NCI-H774 (cell line): ENCODE data around the gene LMO2.
"Not testable (repeated sequence)": the region's sequence is repeated elsewhere in the genome, so short reads cannot be mapped to it uniquely, and the experiment has no call there.

Experiments
- DNase-seq: peaks from one replicate; lab custom pipeline; 2025; lab: John Stamatoyannopoulos, UW

The LMO2 gene

DNA sequence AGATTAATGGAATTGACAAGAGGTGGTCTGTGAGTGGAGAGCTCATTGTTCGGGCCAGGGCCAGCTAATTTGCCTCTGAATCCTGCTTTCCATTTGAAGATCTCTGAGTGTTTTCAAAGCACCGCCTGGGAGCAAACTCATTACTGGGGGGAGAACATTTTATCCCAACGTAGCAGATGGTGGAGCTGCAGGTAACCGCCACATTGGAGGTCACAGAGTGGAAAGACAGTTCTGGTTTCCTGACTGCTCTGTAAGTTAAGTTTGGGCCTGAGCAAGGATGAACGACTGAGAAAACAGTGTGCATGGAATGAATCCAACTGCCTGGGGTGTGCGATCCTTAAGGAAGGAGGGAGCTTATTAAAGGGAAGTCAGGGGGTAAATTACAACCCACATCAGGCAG lies 30.5 kb downstream of the LMO2 start:
- no peak for DNase-seq

DNA sequence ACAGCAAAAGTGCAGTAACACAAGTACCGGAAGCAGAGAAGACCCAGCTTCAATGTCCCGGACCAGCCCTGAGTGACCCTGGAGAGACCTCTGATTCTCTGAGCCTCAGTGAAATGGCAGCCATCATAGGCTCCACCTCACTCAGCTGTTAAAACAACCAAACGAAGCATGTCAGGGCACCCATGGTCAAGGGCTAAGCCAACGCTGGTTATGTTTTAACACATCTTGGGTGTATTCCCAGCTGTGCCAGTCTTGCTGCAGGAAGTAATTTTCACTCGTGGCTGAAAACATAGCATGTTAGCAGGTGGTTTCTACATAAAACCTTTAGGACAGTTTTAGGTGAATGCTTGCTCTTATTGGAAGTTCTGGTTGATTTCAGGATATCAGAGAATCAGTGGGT lies 30.9 kb downstream of the LMO2 start:
- no peak for DNase-seq

- DNase-seq, result no peak
Observed at GRCh38 chr11:33859306-33859705, 32.6 kb downstream of the LMO2 start.

DNA sequence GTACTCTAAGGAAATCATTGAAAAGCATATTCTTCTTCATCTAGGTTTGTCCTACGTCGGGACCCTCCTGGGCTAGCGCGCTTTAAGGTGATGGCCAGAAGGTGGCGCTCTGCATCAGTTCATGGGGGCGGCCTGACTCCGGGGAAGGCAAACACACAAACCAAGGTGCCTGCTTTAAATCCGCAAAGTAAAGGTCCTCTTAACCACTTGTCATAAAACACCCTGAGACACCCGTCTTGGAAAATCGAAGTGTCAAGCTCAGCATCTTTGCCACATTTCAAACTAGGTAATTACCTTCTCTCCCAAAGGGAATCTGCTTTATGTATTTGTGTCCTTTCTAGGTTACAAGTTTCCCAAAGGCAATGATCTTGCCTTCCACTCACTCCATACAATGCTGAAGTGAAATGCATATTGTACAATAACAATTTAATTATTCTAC lies 33.9 kb downstream of the LMO2 start:
- DNase-seq, result peak; percentile 71

- no peak for DNase-seq
Observed at GRCh38 chr11:33855500-33855899, 36.4 kb downstream of the LMO2 start.

GRCh38 chr11:33848717-33849390 lies 43.0 kb downstream of the LMO2 start:
- no peak for DNase-seq

GRCh38 chr11:33847251-33847650 lies 44.6 kb downstream of the LMO2 start:
- no peak for DNase-seq

- DNase-seq, result no peak
Observed at GRCh38 chr11:33844236-33844635, 47.6 kb downstream of the LMO2 start.

DNA sequence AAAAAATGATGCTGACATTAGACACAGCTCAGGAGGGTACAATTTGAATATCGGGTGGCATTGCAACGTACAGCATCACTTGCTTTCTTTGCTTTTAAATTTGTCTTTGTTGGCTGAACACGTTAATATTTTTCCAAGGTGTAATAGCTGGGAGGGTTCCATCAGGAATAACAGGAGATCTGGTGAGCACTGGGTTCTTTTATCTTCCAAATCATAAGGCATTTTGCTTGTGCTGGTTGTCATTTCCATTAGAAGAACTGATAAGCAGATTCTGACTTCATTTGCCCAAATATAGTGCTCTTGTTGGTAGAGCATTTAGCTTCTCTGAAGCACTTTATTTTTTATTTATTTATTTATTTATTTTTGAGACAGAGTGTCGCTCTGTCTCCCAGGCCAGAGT lies 48.9 kb downstream of the LMO2 start:
- no peak for DNase-seq

- peak; percentile 15 for DNase-seq
Observed at GRCh38 chr11:33842236-33842915, 49.5 kb downstream of the LMO2 start.

- DNase-seq, result not testable (repeated sequence)
Observed at GRCh38 chr11:33838234-33838633, 53.6 kb downstream of the LMO2 start.

- DNase-seq, result not testable (repeated sequence)
Observed at GRCh38 chr11:33837334-33837733, 54.5 kb downstream of the LMO2 start.

DNA sequence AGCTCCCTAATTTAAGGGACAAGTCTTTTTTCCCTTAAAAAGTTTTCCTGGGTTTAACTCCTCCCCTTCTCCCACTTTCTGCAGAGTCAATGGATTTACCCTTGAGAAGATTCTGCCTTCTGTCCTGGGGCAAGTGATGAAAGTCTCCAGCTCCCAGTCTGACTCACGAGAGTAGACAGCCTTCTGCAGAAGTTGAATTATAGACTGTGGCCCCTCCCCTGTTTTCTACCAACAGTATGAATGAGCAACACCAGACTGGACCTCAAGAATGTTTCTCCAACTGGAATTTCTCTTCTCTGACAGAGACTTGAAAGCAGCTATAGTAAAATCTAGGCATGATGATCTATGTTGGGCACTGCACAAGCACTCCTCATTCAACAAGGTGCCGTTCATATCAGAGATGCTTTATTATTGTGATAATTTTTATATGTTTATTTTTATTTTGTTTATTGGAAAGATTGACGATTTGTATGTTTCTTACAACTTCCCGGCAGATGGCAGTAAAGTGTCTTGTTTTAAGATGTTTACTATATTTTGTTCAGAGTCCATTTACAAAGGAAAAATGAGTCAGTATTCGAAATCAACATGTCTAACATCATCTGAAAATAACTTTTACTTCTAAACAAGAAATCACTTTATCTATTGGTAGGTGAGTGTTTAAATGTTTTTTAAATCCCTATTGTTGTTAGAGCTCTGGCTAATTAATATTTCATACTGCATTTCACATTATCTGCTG lies 56.6 kb downstream of the LMO2 start:
- no peak for DNase-seq

- no peak for DNase-seq
Observed at GRCh38 chr11:33832676-33833075, 59.2 kb downstream of the LMO2 start.

- DNase-seq, result no peak
Observed at GRCh38 chr11:33830903-33831648, 60.8 kb downstream of the LMO2 start.

DNA sequence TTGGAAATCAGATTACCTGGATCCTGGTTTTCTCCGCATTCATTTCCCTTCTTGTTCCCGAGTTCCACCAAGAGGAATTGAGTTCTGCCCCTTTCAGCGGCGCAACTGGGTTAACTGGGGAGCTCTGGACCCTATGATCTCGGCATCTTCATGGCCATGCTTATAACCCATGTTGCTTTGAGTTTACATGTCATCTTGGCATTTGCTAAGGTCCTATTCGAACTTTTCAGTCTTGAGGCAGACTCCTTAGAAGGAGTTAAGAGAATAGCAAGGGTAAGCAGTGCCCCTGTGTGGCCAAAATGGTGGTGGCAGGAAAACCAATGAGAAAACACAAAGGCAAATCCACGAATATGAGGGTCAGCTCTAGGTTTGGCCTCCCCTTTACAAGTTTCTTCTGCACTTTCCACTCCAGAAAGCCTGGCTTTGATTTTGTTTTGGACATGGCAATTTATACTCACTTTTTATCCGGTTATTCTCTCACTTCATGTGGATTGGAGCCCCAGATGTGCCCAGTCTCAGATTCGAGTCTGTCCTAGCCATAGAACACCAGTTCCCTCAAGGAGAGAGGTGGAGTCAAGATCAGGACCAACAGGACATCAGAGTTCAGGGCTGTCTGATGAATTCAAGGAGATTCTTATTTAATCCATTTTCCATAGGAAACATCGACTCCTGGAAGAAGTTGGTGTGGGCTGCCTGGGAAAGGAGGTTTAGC lies 62.3 kb downstream of the LMO2 start:
- DNase-seq, result no peak

- no peak for DNase-seq
Observed at GRCh38 chr11:33828604-33829429, 63.1 kb downstream of the LMO2 start.

- no peak for DNase-seq
Observed at GRCh38 chr11:33827206-33827605, 64.7 kb downstream of the LMO2 start.

DNA sequence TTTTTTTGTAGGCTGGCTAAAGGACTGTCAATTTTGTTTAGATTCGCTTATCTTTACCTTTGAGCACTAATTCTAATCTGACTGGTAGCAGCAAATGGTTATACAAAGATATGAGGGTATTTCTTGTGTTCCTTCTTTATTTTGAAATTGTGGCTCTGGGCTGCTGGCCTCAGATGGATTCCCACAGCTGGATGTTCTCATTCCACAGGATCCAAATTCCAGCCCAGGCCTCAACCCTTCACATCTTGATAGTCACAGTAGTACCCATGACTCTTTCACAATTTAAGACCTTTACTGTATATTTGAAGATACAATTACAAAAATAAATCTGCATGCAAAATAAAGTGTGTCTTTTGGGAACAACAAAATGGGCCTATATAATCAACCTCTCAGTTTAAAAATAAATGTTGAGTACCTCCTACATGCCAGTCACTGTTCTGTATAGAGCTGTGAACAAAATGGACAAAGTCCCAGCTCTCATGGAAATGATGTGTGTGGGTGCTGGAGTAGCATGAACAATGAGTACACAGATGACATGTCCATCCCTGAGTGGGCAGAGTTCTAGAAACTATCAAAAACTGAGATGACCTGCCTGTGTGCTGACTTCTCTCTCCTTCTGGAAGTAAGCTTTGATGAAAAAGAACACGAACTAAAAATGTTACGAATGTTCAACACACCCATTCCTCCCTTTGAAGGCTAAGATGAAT lies 65.9 kb downstream of the LMO2 start:
- no peak for DNase-seq

DNA sequence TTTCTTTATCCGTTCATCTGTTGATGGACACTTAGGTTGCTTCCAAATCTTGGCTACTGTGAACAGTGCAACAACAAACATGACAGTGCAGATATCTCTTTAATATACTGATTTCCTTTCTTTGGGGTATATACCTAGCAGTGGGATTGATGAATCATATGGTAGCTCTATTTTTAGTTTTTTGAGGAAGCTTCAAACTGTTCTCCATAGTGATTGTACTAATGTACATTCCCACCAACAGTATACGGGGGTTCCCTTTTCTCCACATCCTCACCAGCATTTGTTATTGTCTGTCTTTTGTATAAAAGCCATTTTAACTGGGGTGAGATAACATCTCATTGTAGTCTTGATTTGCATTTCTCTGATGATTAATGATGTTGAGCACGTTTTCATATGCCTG lies 68.9 kb downstream of the LMO2 start:
- not testable (repeated sequence) for DNase-seq
